Measurements from ENCODE around the gene PLXNA3. TPM values are rescaled to one million over a fixed set of nuclear protein-coding genes. Genes with fewer than 3 reads are reported as not detected.

Gene PLXNA3
- total RNA-seq, 1 experiment from 2014 or later: 128 TPM

GRCh38 chrX:154420402-154420756, 37.7 kb upstream of the PLXNA3 start:
- DNase-seq (ENCODE audit: low read depth, low spot score) (no peak), ATAC-seq (peak; percentile 34; the same call in 1 of the 2 replicates)
- TF ChIP-seq REST (IDR thresholded peaks at IDR 0.05; ENCODE audit: insufficient read depth in 1 of 2, low read depth in 2 of 2, low read length in 1 of 2) (no peak), TCF7L2 (IDR thresholded peaks at IDR 0.05; ENCODE audit: low read depth, low read length) (no peak), POLR2AphosphoS5 (IDR thresholded peaks at IDR 0.05; ENCODE audit: low read depth, low read length) (no peak), CTCF (IDR thresholded peaks at IDR 0.05) (no peak), SIN3A (IDR thresholded peaks at IDR 0.05; ENCODE audit: borderline replicate concordance, insufficient read depth, low read depth, low read length) (no peak)
- POLR2A ChIA-PET: no interaction called here
- intact Hi-C loops (cut with micrococcal nuclease; ENCODE audit: unreplicated experiment): no loop called here
- Histone ChIP-seq H3K9me3 (ENCODE audit: control insufficient read depth, insufficient read depth, low read depth, low read length) (no peaks in the 10 kb centered on the region), H3K27ac (ENCODE audit: low read length) (no peak overlapping the region), H3K4me3 (ENCODE audit: low read depth in 2 of 2, low read length in 2 of 2) (no peak overlapping the region), H3K27me3 (ENCODE audit: control insufficient read depth, insufficient read depth, low read length) (no peaks in the 10 kb centered on the region), H3K4me1 (ENCODE audit: control insufficient read depth, insufficient read depth, low read length) (no peaks in the 10 kb centered on the region), H3K36me3 (ENCODE audit: control insufficient read depth, insufficient read depth, low read length) (no peaks in the 10 kb centered on the region)
- in situ Hi-C loops (cut with HindIII; ENCODE audit: low pct_unique_long_range_greater_than_20kb, low sequenced_read_pairs): no loop called here
- CTCF ChIA-PET: no interaction called here
- no TSS peak for BruUV-seq (replicated peaks)

GRCh38 chrX:154426916-154427770, 30.9 kb upstream of the PLXNA3 start:
- Histone ChIP-seq H3K36me3 (ENCODE audit: control insufficient read depth, insufficient read depth, low read length) (peaks cover 6% of the 10 kb centered on the region), H3K27ac (ENCODE audit: low read length) (peak overlapping the region; percentile 91), H3K27me3 (ENCODE audit: control insufficient read depth, insufficient read depth, low read length) (no peaks in the 10 kb centered on the region), H3K4me3 (ENCODE audit: low read depth in 2 of 2, low read length in 2 of 2) (peak overlapping the region; percentile 67 to 68), H3K9me3 (ENCODE audit: control insufficient read depth, insufficient read depth, low read depth, low read length) (no peaks in the 10 kb centered on the region), H3K4me1 (ENCODE audit: control insufficient read depth, insufficient read depth, low read length) (peaks cover 26% of the 10 kb centered on the region)
- in situ Hi-C loops (cut with HindIII; ENCODE audit: low pct_unique_long_range_greater_than_20kb, low sequenced_read_pairs): no loop called here
- TF ChIP-seq CTCF (IDR thresholded peaks at IDR 0.05) (no peak), TCF7L2 (IDR thresholded peaks at IDR 0.05; ENCODE audit: low read depth, low read length) (no peak), POLR2AphosphoS5 (IDR thresholded peaks at IDR 0.05; ENCODE audit: low read depth, low read length) (no peak), SIN3A (IDR thresholded peaks at IDR 0.05; ENCODE audit: borderline replicate concordance, insufficient read depth, low read depth, low read length) (no peak), REST (IDR thresholded peaks at IDR 0.05; ENCODE audit: insufficient read depth in 1 of 2, low read depth in 2 of 2, low read length in 1 of 2) (no peak)
- ATAC-seq: no peak
- ChIA-PET CTCF (interaction anchor here (0.6 kb wide), 1 partner anchor 37 kb away, joined by 3 read pairs; no protein-coding TSS in a partner anchor), POLR2A (interaction anchor here (0.6 kb wide), 1 partner anchor 50 kb away, joined by 14 read pairs; no protein-coding TSS in a partner anchor)
- BruUV-seq (replicated peaks): no TSS peak
- intact Hi-C loops (cut with micrococcal nuclease; ENCODE audit: unreplicated experiment): no loop called here
- no peak for DNase-seq (ENCODE audit: low read depth, low spot score)

Measured in Panc1 (cell line).